Measurements from ENCODE around the gene RPRML.
"Not testable (repeated sequence)": the region's sequence is repeated elsewhere in the genome, so short reads cannot be mapped to it uniquely, and the experiment has no call there.

The RPRML gene

GRCh38 chr17:46975287-46975686, 3.8 kb downstream of the RPRML start:
- DNase-seq = no peak

- DNase-seq = no peak
Observed at GRCh38 chr17:46974086-46974485, 5.0 kb downstream of the RPRML start.

GRCh38 chr17:46972346-46972745, 6.7 kb downstream of the RPRML start:
- no peak for DNase-seq

- DNase-seq = no peak
Observed at GRCh38 chr17:46971647-46972300, 7.3 kb downstream of the RPRML start.

GRCh38 chr17:46968896-46969295, 10.2 kb downstream of the RPRML start:
- no peak for DNase-seq

- DNase-seq = no peak
Observed at GRCh38 chr17:46968224-46968834, 10.7 kb downstream of the RPRML start.

- DNase-seq = no peak
Observed at GRCh38 chr17:46964315-46965265, 14.5 kb downstream of the RPRML start.

GRCh38 chr17:46963571-46963970, 15.5 kb downstream of the RPRML start:
- DNase-seq = no peak

- no peak for DNase-seq
Observed at GRCh38 chr17:46962374-46962790, 16.7 kb downstream of the RPRML start.

- DNase-seq = no peak
Observed at GRCh38 chr17:46960152-46960551, 18.9 kb downstream of the RPRML start.

GRCh38 chr17:46958041-46958591, 20.9 kb downstream of the RPRML start:
- DNase-seq = no peak

- DNase-seq = not testable (repeated sequence)
Observed at GRCh38 chr17:46953191-46953590, 25.9 kb downstream of the RPRML start.

- DNase-seq = no peak
Observed at GRCh38 chr17:46952115-46952514, 26.9 kb downstream of the RPRML start.

- no peak for DNase-seq
Observed at GRCh38 chr17:46951706-46952105, 27.3 kb downstream of the RPRML start.

- no peak for DNase-seq
Observed at GRCh38 chr17:46950997-46951621, 27.9 kb downstream of the RPRML start.

- DNase-seq = no peak
Observed at GRCh38 chr17:46950342-46950996, 28.6 kb downstream of the RPRML start.

GRCh38 chr17:46949291-46950174, 29.5 kb downstream of the RPRML start:
- DNase-seq = no peak

GRCh38 chr17:46948544-46948943, 30.5 kb downstream of the RPRML start:
- no peak for DNase-seq

GRCh38 chr17:46947216-46947615, 31.8 kb downstream of the RPRML start:
- no peak for DNase-seq

GRCh38 chr17:46944931-46945330, 34.1 kb downstream of the RPRML start:
- DNase-seq = no peak
